Tongue (tissue), 2 donors: ENCODE results near the gene C2CD2. TPM values are rescaled to one million over a fixed set of nuclear protein-coding genes. Genes with fewer than 3 reads are reported as not detected.

ENCODE experiments used
- DNase-seq: peaks from one replicate; pipeline ENCODE4 v3.0.0-alpha.2; 2015
- total RNA-seq: library from RNA; depleted of rRNA; stranded (reverse); fragments of >200 nt; gene quantifications from one replicate; pipeline ENCODE4 v1.2.3, GENCODE V29; 2014

Gene C2CD2
- total RNA-seq, 1 donor from 2014 or later, result 12.1 TPM

GRCh38 chr21:41885341-41886024 is 68.3 kb downstream of the C2CD2 start:
- DNase-seq, result no peak

- DNase-seq, result no peak
Observed at GRCh38 chr21:41884501-41885030, 69.3 kb downstream of the C2CD2 start.

DNA sequence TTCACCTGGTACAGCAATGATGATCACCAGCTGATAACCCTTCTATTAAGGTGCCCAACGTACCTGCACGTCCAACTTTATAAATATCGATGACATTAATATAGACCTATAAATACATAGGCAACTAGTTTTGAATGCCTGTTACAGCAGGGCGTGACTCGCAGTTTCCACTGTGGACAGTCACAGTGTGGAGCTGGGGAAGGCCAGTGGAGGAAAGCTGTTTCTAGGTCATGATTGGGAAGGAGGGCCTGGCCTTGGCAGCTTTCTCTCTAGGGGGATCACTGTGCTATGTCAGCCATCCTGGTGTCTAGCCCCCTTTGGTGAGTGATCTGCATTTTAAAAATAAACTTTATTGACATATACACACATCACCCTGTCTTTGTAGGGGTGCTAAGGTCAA is 70.2 kb downstream of the C2CD2 start:
- DNase-seq, result no peak

DNA sequence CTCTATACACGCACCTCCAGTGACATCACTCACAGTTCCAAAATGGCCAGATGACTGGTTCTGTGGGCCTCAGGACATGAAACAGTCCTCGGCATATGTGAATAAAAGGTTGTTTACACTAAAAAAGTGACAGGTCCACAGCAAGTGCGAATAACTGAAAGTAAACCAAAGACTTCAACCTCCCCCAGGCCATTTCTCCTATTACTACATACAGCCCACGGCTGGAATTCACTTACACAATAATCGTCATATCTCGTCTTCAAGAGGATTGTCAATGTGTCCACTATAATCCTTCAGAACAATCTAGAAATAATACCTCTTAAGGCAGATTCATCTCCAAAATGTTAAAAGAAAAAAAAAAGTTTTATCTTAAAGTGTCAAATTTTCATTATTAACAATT is 72.8 kb downstream of the C2CD2 start:
- DNase-seq, result no peak

- DNase-seq, result no peak
Observed at GRCh38 chr21:41880153-41880552, 73.7 kb downstream of the C2CD2 start.

DNA sequence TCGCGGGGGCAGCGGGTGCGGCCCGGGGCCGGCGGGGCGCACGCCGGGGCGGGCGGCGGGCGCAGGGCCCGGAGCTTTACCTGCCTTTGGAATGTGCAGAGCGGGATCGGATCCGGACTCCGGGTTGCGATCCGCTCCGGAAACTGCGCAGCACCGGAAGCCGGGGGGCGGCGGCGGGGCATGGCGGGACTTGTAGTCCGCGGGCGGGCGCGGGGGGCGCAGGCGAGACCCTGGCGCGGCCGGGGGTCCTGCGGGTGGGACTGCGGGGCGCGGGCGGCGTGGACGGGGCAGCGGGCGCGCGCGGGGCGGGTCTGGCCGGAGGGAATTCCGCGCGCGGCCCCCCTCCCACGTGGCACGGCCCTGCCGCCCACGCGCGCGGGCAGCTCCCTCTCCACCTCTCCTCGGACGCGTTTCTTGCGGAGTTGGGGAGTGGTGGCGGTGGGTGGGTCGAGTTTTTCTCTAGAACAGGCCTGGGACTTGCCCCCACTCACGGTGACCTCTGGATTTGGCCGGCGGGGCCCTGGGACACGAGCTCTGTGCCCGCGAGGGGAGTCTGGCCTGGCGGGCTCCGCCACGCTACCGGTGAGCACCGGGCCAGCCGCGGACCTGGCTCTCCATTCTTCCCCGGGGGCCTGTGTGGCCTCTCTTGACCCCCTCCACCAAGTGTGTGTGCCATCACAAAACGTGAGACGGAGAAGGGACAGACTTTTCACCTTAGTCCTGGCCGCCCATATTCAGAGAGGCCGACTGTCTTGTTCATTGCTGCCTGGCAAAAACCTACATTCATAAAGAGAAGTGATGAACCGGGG is 74.4 kb downstream of the C2CD2 start, which contains the start of gene PRDM15:
PRDM15 (minus strand) TSS at position 155 of the 809 bp plus-strand sequence. CDS start 18,981 bp downstream, outside the sequence.
- peak; percentile 92 for DNase-seq

GRCh38 chr21:41878831-41879189 is 75.0 kb downstream of the C2CD2 start:
- DNase-seq, result peak; percentile 92

DNA sequence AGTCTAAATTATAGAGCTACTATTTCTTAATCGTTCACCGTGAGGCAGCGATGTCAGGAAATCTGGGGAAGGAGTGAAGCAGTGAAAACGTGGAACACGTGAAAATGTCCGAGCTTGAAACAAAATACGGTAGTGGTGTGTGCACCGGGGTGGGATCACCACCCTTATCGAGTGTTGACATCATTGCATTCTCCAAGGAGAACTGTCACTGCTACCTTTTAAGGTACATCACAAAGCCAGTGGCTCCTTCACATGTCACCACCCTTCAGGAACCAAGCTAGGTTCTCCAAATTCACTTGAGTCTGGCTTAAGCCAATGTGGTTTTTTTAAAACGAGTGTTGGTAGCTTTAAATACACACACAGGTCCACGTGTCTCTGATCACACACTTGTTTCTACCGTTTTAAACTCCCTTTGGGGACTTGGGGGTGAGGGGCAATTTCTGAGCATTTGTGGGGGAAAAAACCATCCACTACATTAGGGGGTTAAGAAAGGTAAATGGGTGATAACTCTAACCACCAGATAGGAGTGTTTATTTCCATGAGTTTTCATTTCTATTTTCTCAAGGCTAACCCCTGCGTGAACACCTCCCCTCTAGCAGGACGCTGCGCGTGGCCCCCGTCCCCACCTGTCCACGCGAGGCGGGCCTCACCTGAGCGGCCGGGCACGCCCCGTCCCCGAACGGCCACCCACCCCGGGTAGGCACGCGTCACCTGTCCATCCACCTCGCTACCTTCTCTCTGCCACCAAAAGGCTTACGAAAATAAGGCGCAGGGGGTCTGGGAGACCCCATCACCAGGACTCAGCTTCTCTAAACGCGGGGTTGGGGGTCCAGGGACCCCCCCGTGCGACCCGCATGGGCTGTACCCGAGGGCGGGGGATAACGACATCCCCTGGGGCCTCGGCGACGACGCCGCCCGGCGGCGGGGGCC is 75.7 kb downstream of the C2CD2 start:
- peak; percentile 46 for DNase-seq

DNA sequence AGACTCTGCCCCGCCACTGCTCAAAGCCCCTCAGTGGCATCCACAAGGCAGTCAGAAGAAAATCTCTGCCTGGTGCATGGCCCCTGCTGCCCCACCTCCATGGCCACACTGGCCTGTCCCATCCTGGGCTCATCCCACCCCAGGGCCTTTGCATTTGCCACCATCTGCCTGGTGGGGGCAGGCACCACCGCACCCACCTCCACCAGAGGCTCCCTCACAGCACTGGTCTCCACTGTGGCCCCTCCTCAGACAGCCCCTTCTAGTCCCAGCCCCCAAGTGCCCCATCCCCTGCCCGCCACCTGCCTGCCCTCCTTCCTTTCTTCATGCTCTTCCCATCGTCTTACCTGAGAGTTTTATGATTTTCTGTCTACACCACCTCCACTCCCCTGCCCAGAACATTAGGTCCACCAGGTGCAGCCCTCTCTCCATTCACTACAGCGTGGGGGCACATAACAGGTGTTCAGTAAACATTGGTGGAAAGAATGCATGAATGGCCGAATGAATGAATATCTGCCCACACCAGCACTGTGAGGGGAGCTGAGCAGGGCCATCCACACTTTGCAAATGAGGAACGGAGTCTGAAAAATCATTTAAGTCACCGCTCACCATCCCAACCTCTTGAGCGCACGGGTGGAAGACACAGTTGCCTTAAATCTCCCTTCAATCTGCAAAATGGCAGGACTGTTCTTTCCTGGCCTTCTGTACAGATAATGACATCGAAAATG is 76.7 kb downstream of the C2CD2 start:
- no peak for DNase-seq

GRCh38 chr21:41876396-41876795 is 77.4 kb downstream of the C2CD2 start:
- no peak for DNase-seq

DNA sequence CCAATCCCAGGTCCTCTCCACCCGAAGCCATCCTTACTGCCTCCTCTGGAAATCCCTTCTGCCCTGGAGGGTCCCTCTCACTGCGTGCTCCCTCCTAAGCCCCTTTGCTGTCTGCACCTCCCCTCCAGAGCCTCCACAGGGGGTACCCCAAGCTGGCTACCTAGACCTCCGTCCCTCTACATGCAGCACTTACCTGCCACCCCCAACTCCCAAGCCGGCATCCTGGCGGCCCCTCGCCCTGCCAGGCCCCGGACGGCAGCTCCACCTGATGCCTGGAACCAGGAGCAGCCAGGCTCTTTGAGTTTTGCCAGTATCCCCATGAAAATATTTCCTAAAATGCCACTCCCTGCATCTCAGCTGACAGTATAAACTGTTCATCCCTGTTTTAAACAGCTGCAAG is 78.7 kb downstream of the C2CD2 start:
- no peak for DNase-seq

DNA sequence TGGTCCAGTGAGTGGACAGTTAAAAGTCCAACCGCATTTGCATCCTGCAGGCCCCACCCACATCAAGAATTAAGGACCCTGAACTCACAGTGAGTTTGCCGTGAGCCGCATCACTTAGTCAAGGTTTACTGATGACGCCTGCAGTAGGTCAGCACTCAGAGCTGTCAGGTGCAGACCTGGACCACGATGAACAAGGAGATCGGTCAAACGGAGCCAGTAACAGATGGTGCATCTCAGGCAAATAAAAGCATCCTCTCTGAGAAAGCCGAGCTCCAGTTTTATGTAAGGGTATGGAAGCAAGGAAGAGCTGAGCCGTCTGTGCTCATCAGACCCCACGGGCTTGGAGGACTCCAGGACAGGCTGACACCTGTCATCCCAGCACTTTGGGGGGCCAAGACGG is 79.2 kb downstream of the C2CD2 start:
- DNase-seq, result no peak

DNA sequence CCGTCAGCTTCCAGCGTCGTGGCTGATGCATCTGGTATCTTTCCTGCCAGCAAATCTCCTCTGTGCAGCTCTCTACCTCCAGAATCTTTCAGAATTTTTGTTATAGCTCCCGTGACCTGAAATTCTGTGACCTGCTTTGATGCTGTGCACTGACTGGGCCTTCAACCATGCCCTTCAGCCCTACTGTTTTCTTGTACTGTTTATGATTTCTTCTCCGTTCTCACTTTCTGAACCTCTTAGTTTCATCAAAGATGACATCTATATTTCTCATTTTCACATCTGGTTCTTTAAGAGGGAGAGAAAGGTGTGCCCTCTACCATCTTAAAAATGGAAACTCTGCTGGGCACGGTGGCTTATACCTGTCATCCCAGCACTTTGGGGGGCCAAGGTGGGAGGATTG is 80.4 kb downstream of the C2CD2 start:
- no peak for DNase-seq

DNA sequence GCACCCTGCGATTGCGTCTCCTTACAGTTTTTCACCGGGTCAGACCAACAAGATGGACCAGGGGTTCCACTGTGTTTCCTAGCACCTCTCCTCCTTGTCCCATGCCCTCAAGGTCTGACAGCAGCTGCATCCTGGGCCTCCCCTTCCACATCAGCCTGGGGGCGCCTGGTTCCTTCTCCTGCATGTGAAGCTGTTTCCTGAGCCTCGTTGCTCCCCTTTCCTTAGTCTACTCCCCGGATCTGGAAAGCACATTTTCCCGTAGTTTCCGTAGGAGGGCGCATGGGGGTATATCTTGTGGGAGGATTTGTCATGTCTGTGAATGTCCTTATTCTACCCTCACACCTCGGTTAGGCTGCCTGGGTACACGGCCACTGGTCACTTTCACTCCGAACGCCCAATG is 80.8 kb downstream of the C2CD2 start:
- no peak for DNase-seq

GRCh38 chr21:41871293-41872030 is 82.4 kb downstream of the C2CD2 start:
- DNase-seq, result no peak

GRCh38 chr21:41869771-41870170 is 84.0 kb downstream of the C2CD2 start:
- DNase-seq, result no peak

- peak; percentile 12 for DNase-seq
Observed at GRCh38 chr21:41868062-41868710, 85.6 kb downstream of the C2CD2 start.

- DNase-seq, result no peak
Observed at GRCh38 chr21:41867313-41867712, 86.5 kb downstream of the C2CD2 start.

GRCh38 chr21:41866274-41866809 is 87.5 kb downstream of the C2CD2 start:
- no peak for DNase-seq
